Skeletal muscle tissue (tissue), 4 donors: Measurements from ENCODE around the gene MCAT. TPM values are rescaled to one million over a fixed set of nuclear protein-coding genes. Genes with fewer than 3 reads are reported as not detected.
"Not testable (repeated sequence)": the region's sequence is repeated elsewhere in the genome, so short reads cannot be mapped to it uniquely, and the experiment has no call there.

ENCODE experiments used
- H3K27ac ChIP-seq: one replicate; pipeline ENCODE4 v1.7.0; 2013; ENCODE audit warnings: mild to moderate bottlenecking, low read depth, low read length, inconsistent platforms
- H3K27me3 ChIP-seq, 3 donors: one replicate each; pipeline ENCODE4 v1.7.0; 2013; ENCODE audit warnings: low read length in 3 of 3; ENCODE audit not compliant: control insufficient read depth in 3 of 3, insufficient read depth in 3 of 3
- H3K36me3 ChIP-seq, 3 donors: one replicate each; pipeline ENCODE4 v1.7.0; 2013; ENCODE audit warnings: low read length in 3 of 3; ENCODE audit not compliant: control insufficient read depth in 3 of 3, insufficient read depth in 3 of 3
- H3K4me1 ChIP-seq, 3 donors: one replicate each; pipeline ENCODE4 v1.7.0; 2013; ENCODE audit warnings: low read length in 3 of 3, mild to moderate bottlenecking in 3 of 3; ENCODE audit not compliant: control insufficient read depth in 3 of 3, insufficient read depth in 3 of 3
- H3K4me3 ChIP-seq, 3 donors: one replicate each; pipeline ENCODE4 v1.7.0; 2013; ENCODE audit warnings: low read length in 3 of 3
- H3K9ac ChIP-seq, 3 donors: one replicate each; pipeline ENCODE4 v1.7.0; 2013; ENCODE audit warnings: low read length in 3 of 3, mild to moderate bottlenecking in 3 of 3, moderate library complexity in 2 of 3, low read depth in 1 of 3
- H3K9me3 ChIP-seq, 3 donors: one replicate each; pipeline ENCODE4 v1.7.0; 2013; ENCODE audit warnings: low read length in 3 of 3; ENCODE audit not compliant: control insufficient read depth in 3 of 3
- total RNA-seq: library from RNA; depleted of rRNA; stranded (reverse); fragments of >200 nt; gene quantifications from one replicate; pipeline ENCODE4 v1.2.3, GENCODE V29; 2014
- donor health status: Osteomylitis.

The MCAT gene
- total RNA-seq, 1 donor from 2014 or later, result 8.4 TPM

DNA sequence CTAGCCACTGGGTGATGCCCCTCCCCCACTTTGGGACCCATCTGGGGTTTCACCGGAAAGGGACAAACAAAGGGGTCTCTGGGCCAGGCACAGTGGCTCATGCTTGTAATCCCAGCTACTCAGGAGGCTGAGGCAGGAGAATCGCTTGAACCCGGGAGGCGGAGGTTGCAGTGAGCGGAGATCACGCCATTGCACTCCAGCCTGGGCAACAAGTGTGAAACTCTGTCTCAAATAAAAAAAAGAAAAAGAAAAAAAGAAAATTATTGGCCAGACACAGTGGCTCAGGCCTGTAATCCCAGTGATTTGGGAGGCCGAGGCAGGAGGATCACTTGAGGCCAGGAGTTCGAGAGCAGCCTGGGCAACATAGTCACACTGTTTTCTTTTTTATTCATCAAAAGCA lies 2.2 kb upstream of the MCAT start:
- not testable (repeated sequence) for H3K9me3 ChIP-seq
- H3K4me1 ChIP-seq, result peaks cover 4 to 24% (median 9%) of the 10 kb centered on the region in 3 donors

DNA sequence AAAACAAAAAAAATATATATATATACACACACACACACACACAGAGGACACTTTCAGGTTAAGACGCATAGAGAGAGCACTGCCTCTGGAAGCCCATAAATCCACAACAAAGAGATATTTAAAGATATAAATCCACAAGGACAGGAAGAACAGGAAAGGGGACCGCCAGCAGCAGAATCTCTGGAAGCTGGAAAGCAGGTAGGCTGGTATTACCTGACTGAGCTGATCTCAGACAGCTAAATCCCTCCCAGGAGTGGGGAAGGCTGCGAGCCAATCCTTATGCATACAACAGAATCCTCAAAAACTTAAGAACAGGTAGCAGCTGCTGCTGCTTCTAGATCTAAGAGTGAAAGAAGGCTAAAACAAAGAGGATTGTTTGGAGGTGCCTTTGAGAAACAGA lies 1.8 kb upstream of the MCAT start:
- H3K9me3 ChIP-seq, result no peaks in the 10 kb centered on the region

More for the DNA sequence above, 2.2 kb upstream of the MCAT start:
- H3K36me3 ChIP-seq, H3K9ac ChIP-seq, H3K4me3 ChIP-seq, H3K27ac ChIP-seq, H3K27me3 ChIP-seq: not testable (repeated sequence)

DNA sequence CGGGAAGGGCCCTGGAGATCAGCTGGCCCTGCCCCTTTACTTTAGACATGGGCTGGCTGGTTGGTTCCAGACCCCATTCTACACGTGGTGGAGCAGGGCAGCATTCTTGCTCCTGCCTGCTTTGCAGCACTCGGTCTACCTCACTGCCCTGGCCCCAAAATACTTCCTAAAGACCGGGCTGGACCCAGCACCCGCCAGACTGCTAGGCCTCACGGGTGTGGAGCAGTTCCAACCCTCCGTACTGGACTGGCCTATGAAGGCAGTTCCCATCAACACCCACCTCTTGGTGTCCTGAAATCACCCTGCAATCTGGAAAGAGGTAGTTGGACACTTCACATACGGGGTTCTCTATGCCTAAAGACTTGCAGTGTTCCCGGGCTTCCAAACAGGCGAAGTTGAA lies 6.4 kb downstream of the MCAT start:
- Histone ChIP-seq H3K36me3 (peaks cover 43 to 72% (median 59%) of the 10 kb centered on the region in 3 donors), H3K27ac (no peak overlapping the region)

More for the DNA sequence above, 1.8 kb upstream of the MCAT start:
- Histone ChIP-seq H3K4me1 (peaks cover 4 to 24% (median 9%) of the 10 kb centered on the region in 3 donors), H3K4me3 (no peak overlapping the region), H3K9ac (no peak overlapping the region), H3K27me3 (no peaks in the 10 kb centered on the region), H3K27ac (no peak overlapping the region), H3K36me3 (peaks cover 10 to 14% (median 13%) of the 10 kb centered on the region in 3 donors)

DNA sequence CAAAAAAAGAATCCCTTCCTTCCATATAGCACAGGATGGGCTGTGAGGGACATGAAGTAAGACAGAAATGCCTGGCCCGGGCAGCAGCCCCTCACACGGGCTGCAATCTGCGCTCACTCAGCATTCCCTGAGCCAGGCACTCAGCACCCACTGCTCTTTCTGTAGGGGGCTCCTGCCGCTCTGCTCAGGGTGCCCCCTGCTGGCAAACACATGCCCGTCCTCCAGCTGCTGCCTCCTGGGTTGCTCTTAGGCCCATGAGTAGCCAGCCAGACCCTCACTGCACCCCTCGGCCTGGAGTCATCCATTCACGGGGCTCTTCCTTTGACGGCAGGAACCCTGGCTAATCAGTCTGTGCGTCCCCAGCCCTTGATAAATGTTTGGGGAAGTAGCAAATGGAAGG lies 6.9 kb downstream of the MCAT start:
- peaks cover 43 to 76% (median 59%) of the 10 kb centered on the region in 3 donors for H3K36me3 ChIP-seq
- H3K9ac ChIP-seq, result peak overlapping the region in 1 of 3 donors; percentile 33
- no peak overlapping the region for H3K27ac ChIP-seq
- H3K4me1 ChIP-seq, result peaks cover 4 to 19% (median 5%) of the 10 kb centered on the region in 3 donors
- H3K9me3 ChIP-seq, result no peaks in the 10 kb centered on the region
- no peak overlapping the region for H3K4me3 ChIP-seq
- H3K27me3 ChIP-seq, result no peaks in the 10 kb centered on the region

More for the DNA sequence above, 6.4 kb downstream of the MCAT start:
- peaks cover 1 to 20% (median 2%) of the 10 kb centered on the region in 3 donors for H3K4me1 ChIP-seq
- no peaks in the 10 kb centered on the region for H3K27me3 ChIP-seq
- H3K9me3 ChIP-seq, result no peaks in the 10 kb centered on the region
- H3K4me3 ChIP-seq, result no peak overlapping the region
- peak overlapping the region in 1 of 3 donors; percentile 33 for H3K9ac ChIP-seq

DNA sequence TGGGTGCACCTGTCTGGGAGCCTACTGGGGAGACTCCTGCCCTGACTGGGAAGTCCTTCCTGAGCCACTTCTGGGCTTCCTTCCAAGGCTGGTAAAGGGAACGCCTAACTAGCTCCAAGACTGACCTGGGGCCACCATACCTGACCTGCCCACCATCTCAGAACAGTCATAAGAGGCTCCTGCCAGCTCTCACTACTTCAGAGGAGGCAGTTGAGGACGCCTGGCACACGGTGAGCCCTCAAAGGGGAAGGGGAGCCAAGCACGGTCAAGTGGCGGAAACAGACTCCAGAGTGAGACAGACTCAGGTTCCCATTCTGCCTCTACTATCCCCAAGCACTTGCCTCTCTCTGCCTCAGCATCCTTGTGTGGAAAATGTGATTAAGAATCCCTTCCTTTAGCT lies 7.6 kb downstream of the MCAT start:
- Histone ChIP-seq H3K36me3 (peaks cover 38 to 69% (median 52%) of the 10 kb centered on the region in 3 donors), H3K27ac (no peak overlapping the region), H3K9ac (no peak overlapping the region), H3K4me1 (peaks cover 4 to 13% (median 5%) of the 10 kb centered on the region in 3 donors), H3K27me3 (no peaks in the 10 kb centered on the region), H3K9me3 (no peaks in the 10 kb centered on the region), H3K4me3 (no peak overlapping the region)

DNA sequence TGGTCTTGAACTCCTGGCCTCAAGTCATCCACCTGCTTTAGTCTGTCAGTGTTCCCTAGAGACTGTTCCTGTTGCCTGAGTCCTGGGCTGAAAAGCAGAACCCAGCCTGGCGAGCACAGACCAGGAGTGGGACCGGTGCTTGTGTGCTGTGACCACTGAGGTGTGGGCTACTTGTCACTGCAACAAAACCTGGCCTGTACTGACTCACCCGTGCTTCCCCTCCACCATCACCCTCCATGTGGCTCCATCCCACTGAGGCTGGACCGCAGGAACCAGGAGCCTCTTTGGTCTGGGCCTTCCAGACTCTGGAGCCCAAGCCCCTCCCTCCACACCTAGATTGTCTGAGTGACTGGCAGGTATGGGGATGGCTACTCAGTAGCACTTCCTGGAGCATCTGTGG lies 8.6 kb downstream of the MCAT start:
- peaks cover 30 to 61% (median 44%) of the 10 kb centered on the region in 3 donors for H3K36me3 ChIP-seq

DNA sequence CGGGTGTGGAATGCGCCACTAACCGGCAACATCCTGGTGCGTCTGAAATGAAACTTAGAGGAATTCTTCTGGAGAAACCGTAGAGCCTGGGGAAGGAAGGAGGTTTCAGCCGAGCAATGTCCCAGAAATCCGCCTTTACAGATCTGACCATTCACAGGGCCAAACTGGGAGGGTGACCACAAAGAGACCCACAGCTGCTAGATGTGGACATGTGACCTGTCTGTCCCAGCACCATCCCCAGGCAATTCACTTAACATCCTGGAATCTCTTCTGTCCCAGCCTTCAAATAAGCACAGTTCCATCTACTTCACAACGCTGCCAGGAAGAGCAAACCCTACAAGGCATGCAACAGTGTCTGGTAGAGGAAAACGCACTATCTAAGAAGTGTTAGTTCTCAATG lies 9.8 kb downstream of the MCAT start:
- no peak overlapping the region for H3K27ac ChIP-seq
- H3K9me3 ChIP-seq, result no peaks in the 10 kb centered on the region
- no peak overlapping the region for H3K4me3 ChIP-seq
- H3K4me1 ChIP-seq, result peaks cover 4 to 13% (median 7%) of the 10 kb centered on the region in 3 donors
- H3K9ac ChIP-seq, result no peak overlapping the region
- H3K27me3 ChIP-seq, result peaks cover 3 to 10% (median 9%) of the 10 kb centered on the region in 3 donors
- peaks cover 22 to 53% (median 33%) of the 10 kb centered on the region in 3 donors for H3K36me3 ChIP-seq

More for the DNA sequence above, 8.6 kb downstream of the MCAT start:
- Histone ChIP-seq H3K4me3 (no peak overlapping the region), H3K9ac (no peak overlapping the region), H3K9me3 (no peaks in the 10 kb centered on the region), H3K4me1 (peaks cover 4 to 13% (median 5%) of the 10 kb centered on the region in 3 donors), H3K27ac (no peak overlapping the region), H3K27me3 (peaks cover 0 to 3% (median 3%) of the 10 kb centered on the region in 3 donors)

DNA sequence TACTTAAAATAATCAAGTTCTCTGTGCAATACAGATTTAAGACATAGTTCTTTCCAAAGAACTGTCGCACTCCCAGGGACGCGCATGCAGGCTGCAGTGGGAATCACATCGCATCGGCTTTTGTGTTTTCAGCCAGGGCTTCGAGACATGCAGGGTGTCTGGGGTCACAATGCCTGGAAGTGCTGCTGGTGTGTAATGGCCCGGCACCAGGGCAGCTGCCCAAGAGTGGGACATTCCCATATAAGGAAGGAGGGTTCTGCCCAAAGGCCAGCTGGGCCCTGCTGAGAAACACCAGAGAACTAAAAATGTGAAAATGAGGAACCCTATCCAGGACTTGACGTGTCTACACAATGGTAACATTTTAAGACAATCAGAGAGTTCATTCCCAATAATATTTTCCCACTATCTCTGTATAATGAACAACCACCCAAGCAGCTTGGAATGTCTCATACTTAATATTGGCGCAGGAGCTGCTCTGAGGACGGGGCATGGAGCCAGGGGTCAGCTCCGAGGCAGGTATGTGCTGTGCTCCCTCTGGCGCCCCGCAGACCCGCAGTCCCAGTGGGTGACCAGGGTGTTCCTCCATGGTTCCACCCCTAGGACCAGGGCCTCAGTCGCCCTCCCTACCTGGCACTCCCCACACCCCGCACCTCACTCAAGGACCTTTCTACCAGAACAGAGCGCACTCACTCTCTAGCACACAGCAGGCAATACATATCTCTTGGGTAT lies 11.3 kb downstream of the MCAT start:
- Histone ChIP-seq H3K9me3 (no peaks in the 10 kb centered on the region), H3K4me1 (peaks cover 4 to 11% (median 7%) of the 10 kb centered on the region in 3 donors), H3K9ac (no peak overlapping the region), H3K27ac (no peak overlapping the region), H3K4me3 (no peak overlapping the region), H3K36me3 (peaks cover 16 to 42% (median 24%) of the 10 kb centered on the region in 3 donors), H3K27me3 (peaks cover 3 to 15% (median 14%) of the 10 kb centered on the region in 3 donors)

DNA sequence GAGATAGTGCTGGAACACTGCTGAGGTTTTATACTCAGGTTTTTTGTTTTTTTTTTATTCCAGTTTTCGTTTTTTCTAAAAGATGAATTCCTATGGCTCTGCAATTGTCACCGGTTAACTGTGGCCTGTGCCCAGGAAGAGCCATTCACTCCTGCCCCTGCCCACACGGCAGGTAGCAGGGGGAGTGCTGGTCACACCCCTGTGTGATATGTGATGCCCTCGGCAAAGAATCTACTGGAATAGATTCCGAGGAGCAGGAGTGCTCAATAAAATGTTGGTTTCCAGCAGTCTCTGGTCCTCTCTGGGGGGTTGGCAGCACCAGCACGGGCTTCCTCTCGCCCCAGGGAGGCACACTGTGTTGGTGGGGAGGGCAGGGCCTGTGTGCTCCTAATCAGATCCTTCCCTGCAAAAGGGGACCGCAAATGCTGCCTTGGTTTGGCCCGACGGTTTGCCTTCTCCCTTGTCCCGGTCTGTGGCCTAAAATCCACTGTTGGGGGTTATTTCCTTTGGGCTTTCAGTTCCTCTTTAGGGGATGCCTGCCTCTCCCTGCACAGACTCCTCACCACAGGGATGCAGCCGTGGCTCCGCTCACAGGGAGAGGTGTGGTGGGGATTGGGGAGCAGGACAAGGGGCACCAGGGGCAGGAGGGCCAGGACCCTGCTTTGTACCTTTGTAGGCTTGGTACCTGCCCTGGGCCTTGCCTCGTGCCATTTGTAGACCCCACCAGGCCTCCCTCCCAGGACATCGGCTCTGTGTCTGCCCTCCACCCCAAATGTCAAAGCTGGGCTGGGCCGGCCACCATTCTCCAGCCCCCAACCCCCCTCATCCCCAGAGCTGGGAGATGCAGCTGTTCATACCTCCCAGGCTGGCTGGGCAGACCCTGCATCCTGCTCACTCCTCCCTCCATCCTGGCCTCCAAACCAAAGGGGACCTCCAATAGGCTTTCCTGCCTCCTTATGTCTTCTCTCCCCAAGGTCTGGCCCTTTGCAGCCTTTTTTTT lies 13.5 kb downstream of the MCAT start:
- Histone ChIP-seq H3K4me1 (peaks cover 4 to 8% (median 6%) of the 10 kb centered on the region in 3 donors), H3K9ac (peak overlapping the region in 1 of 3 donors; percentile 20), H3K4me3 (no peak overlapping the region), H3K36me3 (peaks cover 8 to 25% (median 13%) of the 10 kb centered on the region in 3 donors), H3K9me3 (no peaks in the 10 kb centered on the region), H3K27me3 (peaks cover 3 to 15% (median 14%) of the 10 kb centered on the region in 3 donors), H3K27ac (no peak overlapping the region)
